ENCODE measurements around the gene CNIH2. TPM values are rescaled to one million over a fixed set of nuclear protein-coding genes. Genes with fewer than 3 reads are reported as not detected.

The CNIH2 gene
- total and polyA plus RNA-seq, 9 of the 15 experiments (the other 6 are each of a cell fraction or from before 2014, with no cell fraction given), result 0.26 to 0.89 (median 0.40) TPM; not detected in 4

- TF ChIP-seq TAF9B (IDR thresholded peaks at IDR 0.05; ENCODE audit: partially characterized antibody) (no peak), BRF1 (IDR thresholded peaks at IDR 0.05; ENCODE audit: borderline replicate concordance, extremely low read depth, insufficient read length) (no peak), HNRNPUL1 (IDR thresholded peaks at IDR 0.05; ENCODE audit: low read length) (no peak), PHTF2 (CRISPR knock-in tag; IDR thresholded peaks at IDR 0.05) (no peak), BHLHE40 (IDR thresholded peaks at IDR 0.05; ENCODE audit: low read length) (no peak), OTX1 (CRISPR knock-in tag; IDR thresholded peaks at IDR 0.05) (no peak), MCM5 (IDR thresholded peaks at IDR 0.05; ENCODE audit: low read depth) (no peak), E2F5 (CRISPR knock-in tag; IDR thresholded peaks at IDR 0.05) (no peak), MTF1 (CRISPR knock-in tag; IDR thresholded peaks at IDR 0.05; ENCODE audit: borderline replicate concordance) (no peak), TGIF2 (CRISPR knock-in tag; IDR thresholded peaks at IDR 0.05) (no peak), ZEB2 (IDR thresholded peaks at IDR 0.05) (no peak), ARID2 (IDR thresholded peaks at IDR 0.05) (no peak), JUNB (CRISPR knock-in tag; conservative IDR thresholded peaks at IDR 0.05) (no peak), ARID3B (CRISPR knock-in tag; IDR thresholded peaks at IDR 0.05; ENCODE audit: borderline replicate concordance) (no peak), NFXL1 (CRISPR knock-in tag; IDR thresholded peaks at IDR 0.05) (no peak), ZNF12 (CRISPR knock-in tag; IDR thresholded peaks at IDR 0.05) (no peak), SRF (CRISPR knock-in tag; IDR thresholded peaks at IDR 0.05) (peak in 1 of 2 experiments; percentile 20; a peak in 1 of 4 replicates), EP300 (IDR thresholded peaks at IDR 0.05; ENCODE audit: low read length) (no peak), CBX1 (IDR thresholded peaks at IDR 0.05; ENCODE audit: low read depth) (no peak; the same call in 1 of the 2 replicates), NRF1 (conservative IDR thresholded peaks at IDR 0.05 in 1 of 2, IDR thresholded peaks at IDR 0.05 in 1 of 2) (peak; percentile 96 to 97), TCF7 (IDR thresholded peaks at IDR 0.05; ENCODE audit: borderline replicate concordance) (no peak), SMAD3 (CRISPR knock-in tag; conservative IDR thresholded peaks at IDR 0.05) (no peak), ZNF165 (CRISPR knock-in tag; IDR thresholded peaks at IDR 0.05; ENCODE audit: borderline replicate concordance) (no peak), MIER1 (IDR thresholded peaks at IDR 0.05; ENCODE audit: low read depth) (no peak), KDM5B (IDR thresholded peaks at IDR 0.05; ENCODE audit: insufficient replicate concordance, low read depth, low read length) (peak; percentile 91), ZFP1 (CRISPR knock-in tag; IDR thresholded peaks at IDR 0.05) (no peak), USF1 (CRISPR knock-in tag; IDR thresholded peaks at IDR 0.05) (peak; percentile 60), KAT7 (CRISPR knock-in tag; IDR thresholded peaks at IDR 0.05; ENCODE audit: borderline replicate concordance) (no peak), ADNP (tag; IDR thresholded peaks at IDR 0.05) (no peak)
These were observed 10.9 kb downstream of the CNIH2 start, which contains the start of gene YIF1A (continued) for GRCh38 chr11:66288671-66289547.

Data from K562 (cell line).